OCI-LY7 (cell line): ENCODE results near the gene POLR1A.

Experiments used
- CTCF ChIP-seq: fragments of 200-600 bp; sonication (generic); conservative IDR thresholded peaks from 2 replicates; pipeline ENCODE4 v1.5.1; 2014; ENCODE audit warnings: mild to moderate bottlenecking, antibody characterized with exemption, low read length, moderate library complexity, mixed read lengths
- EZH2phosphoT487 ChIP-seq: fragments of 200-600 bp; sonication (generic); IDR thresholded peaks from 2 replicates; pipeline ENCODE4 v1.6.1; 2018; ENCODE audit warnings: low read depth, borderline replicate concordance, mild to moderate bottlenecking, mixed run types, antibody characterized with exemption, low read length, moderate library complexity, mixed read lengths

DNA sequence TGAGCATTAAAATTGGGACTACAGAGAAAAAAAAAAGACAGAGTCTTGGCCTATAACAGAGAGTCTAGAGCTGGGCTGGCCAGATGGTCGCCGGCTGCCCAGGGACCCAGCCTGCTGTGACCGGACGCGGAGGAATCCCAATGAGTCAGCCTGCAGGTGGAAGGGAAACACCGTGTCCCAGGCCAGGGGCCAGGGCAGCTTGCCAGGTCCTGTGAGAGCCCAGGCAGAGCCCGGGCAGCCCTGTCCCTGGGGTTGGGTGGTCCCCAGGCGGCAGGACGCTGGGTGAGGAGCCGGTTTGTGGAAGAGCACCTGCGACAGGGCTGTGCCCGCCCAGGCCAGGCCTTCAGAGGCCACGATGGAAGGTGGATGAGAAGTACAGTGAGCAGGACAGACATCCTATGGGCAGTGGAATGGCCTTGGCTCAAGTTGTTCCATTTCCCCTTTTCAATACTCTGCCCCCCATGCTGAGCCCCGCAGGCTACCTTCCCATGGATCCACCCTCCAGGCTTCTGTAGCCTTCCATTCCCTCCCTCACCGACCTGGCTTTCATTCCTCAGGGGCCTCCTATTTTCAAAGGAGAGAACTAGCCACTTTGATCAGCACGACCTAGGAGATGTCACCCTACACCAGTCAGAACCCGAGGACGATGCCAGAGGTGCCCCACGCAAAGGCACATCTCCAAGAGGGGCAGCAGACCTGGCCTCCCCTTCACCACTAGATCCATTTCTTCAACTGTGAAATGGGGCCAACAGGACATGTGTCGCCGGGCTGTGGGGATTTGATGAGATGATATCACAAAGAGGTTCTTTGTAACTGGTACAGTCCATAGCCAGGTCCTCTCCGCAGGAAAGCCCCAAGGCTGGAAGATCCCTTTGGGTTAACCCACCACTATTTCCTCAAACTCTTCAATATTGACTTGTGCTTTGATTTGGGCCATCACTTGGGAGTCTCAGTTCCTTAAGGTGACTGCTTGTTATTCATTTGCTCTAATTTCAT is 87.5 kb downstream of the POLR1A start:
- TF ChIP-seq EZH2phosphoT487 (no peak), CTCF (no peak)
